Caco-2 (cell line): ENCODE measurements around the gene ARL6IP4. TPM values are rescaled to one million over a fixed set of nuclear protein-coding genes. Genes with fewer than 3 reads are reported as not detected.

Experiments
- BruUV-seq: library from RNA; stranded (reverse); fragments of 400-500 nt; replicated peaks from 2 replicates; lab custom pipeline; 2021; lab: Mats Ljungman, UMichigan
- CTCF ChIA-PET: fragments of 300-600 bp; sonication (Branson Sonifier 250); formaldehyde crosslinking; loops from one replicate; lab custom pipeline; 2022; ENCODE audit warnings: antibody characterized with exemption; lab: Charles Lee
- POLR2A ChIA-PET: fragments of 300-600 bp; sonication (Branson Sonifier 250); formaldehyde crosslinking; loops from one replicate; lab custom pipeline; 2022; ENCODE audit warnings: antibody characterized with exemption; lab: Charles Lee
- DNase-seq, 2 experiments: peaks; one replicate each; pipeline versions ENCODE4 v3.0.0 to v3.0.0-alpha.2; 2020 to 2022
- H3K27me3 ChIP-seq: replicated peaks from 2 replicates; pipeline ENCODE4 v1.6.0; 2011; ENCODE audit warnings: low read length; ENCODE audit not compliant: control insufficient read depth, insufficient read depth
- H3K36me3 ChIP-seq: 2 replicates; pipeline ENCODE4 v1.5.1; 2011; ENCODE audit warnings: low read length; ENCODE audit not compliant: control insufficient read depth, insufficient read depth
- H3K4me1 ChIP-seq: fragments of 250-450 bp; sonication (Bioruptor Pico); 2 replicates; pipeline ENCODE4 v1.5.1; 2020; ENCODE audit warnings: mild to moderate bottlenecking
- H3K4me3 ChIP-seq: 2 replicates; pipeline ENCODE4 v1.5.1; 2011; ENCODE audit warnings: low read depth, mild to moderate bottlenecking, control low read depth, low read length
- H3K9me3 ChIP-seq: fragments of 250-450 bp; sonication (Bioruptor Pico); 2 replicates; pipeline ENCODE4 v1.5.1; 2020; ENCODE audit warnings: mild to moderate bottlenecking, moderate library complexity
- H3K27ac Mint-ChIP-seq: one replicate; pipeline ENCODE4 v1.8.0; 2022; ENCODE audit warnings: mixed read lengths; ENCODE audit not compliant: unreplicated experiment
- H3K27me3 Mint-ChIP-seq: one replicate; pipeline ENCODE4 v1.8.0; 2022; ENCODE audit warnings: mixed read lengths; ENCODE audit not compliant: insufficient read depth, unreplicated experiment
- H3K36me3 Mint-ChIP-seq: one replicate; pipeline ENCODE4 v1.8.0; 2022; ENCODE audit warnings: mild to moderate bottlenecking, mixed read lengths; ENCODE audit not compliant: insufficient read depth, unreplicated experiment
- H3K4me1 Mint-ChIP-seq: one replicate; pipeline ENCODE4 v1.8.0; 2022; ENCODE audit warnings: low read depth, mixed read lengths; ENCODE audit not compliant: unreplicated experiment
- H3K4me3 Mint-ChIP-seq: one replicate; pipeline ENCODE4 v1.8.0; 2022; ENCODE audit warnings: mild to moderate bottlenecking, moderate library complexity, mixed read lengths; ENCODE audit not compliant: unreplicated experiment
- H3K9me3 Mint-ChIP-seq: one replicate; pipeline ENCODE4 v1.8.0; 2022; ENCODE audit warnings: mixed read lengths; ENCODE audit not compliant: unreplicated experiment
- intact Hi-C: fragments of 100-400 bp; cut with micrococcal nuclease; formaldehyde crosslinking; loops from one replicate; pipeline ENCODE4 v1.10.0; 2022; ENCODE audit not compliant: unreplicated experiment
- total RNA-seq: library from RNA; stranded (reverse); gene quantifications from 2 replicates; pipeline ENCODE4 v1.2.3, GENCODE V29; 2022
- TF ChIP-seq, protein P1 (sequence below), 2 experiments: fragments of 200-600 bp in 1 of 2; IDR thresholded peaks; 1 replicate in 1 of 2; 2 replicates in 1 of 2; pipeline versions ENCODE4 v1.5.1 to v1.8.0; 2011 to 2022; ENCODE audit warnings: antibody characterized with exemption in 1 of 2, control low read depth in 1 of 2, inconsistent platforms in 1 of 2, low read depth in 1 of 2, low read length in 1 of 2, mild to moderate bottlenecking in 1 of 2, moderate library complexity in 1 of 2; ENCODE audit not compliant: insufficient read depth in 1 of 2, severe bottlenecking in 1 of 2, unreplicated experiment in 1 of 2

Gene ARL6IP4
- total RNA-seq, 1 experiment from 2014 or later, result 103 TPM

DNA sequence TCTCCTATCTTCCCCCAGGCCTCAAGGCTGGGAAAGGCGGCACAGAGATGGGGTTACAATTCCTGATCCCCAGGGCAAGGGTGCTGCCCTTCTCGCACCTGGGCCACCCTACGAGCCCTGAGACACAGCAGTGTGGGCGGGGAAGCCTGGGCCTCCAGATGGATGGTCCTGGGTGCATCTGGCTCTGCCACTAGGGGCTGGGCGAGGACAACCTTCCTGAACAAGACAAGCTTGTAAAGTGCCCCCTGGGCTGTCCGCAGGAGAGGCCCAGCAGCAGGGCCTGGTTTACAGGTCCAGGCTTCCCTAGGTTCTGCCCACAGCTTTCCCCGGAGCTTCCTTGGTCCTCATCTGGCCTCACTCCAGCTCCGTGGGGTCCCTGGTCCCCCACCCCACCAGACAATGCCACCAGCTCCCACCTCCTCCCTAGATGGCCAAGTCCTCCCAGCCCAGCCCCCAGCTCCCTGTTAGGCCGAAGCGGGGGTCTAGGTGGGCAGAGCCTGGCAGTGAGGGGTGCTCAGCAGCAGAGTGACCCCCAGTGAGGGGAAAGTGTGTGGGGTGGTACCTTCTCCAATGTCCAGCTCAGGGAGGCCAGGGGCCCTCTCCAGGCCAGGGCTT is 8.9 kb downstream of the ARL6IP4 start:
- intact Hi-C loops, result loop anchor here (10.0 kb wide), 1 partner anchor 155 kb away; no protein-coding TSS in a partner anchor
- Histone ChIP-seq H3K4me3 (no peak overlapping the region), H3K36me3 (no peaks in the 10 kb centered on the region), H3K4me1 (no peaks in the 10 kb centered on the region), H3K27me3 (no peaks in the 10 kb centered on the region), H3K9me3 (no peaks in the 10 kb centered on the region)
- Mint-ChIP-seq H3K36me3 (peaks cover 5% of the 10 kb centered on the region), H3K9me3 (no peaks in the 10 kb centered on the region), H3K27ac (no peak overlapping the region), H3K4me3 (no peak overlapping the region), H3K4me1 (no peaks in the 10 kb centered on the region), H3K27me3 (no peaks in the 10 kb centered on the region)
- DNase-seq, result no peak
- POLR2A ChIA-PET, result no interaction called here
- no TSS peak for BruUV-seq
- TF ChIP-seq, protein P1, sequence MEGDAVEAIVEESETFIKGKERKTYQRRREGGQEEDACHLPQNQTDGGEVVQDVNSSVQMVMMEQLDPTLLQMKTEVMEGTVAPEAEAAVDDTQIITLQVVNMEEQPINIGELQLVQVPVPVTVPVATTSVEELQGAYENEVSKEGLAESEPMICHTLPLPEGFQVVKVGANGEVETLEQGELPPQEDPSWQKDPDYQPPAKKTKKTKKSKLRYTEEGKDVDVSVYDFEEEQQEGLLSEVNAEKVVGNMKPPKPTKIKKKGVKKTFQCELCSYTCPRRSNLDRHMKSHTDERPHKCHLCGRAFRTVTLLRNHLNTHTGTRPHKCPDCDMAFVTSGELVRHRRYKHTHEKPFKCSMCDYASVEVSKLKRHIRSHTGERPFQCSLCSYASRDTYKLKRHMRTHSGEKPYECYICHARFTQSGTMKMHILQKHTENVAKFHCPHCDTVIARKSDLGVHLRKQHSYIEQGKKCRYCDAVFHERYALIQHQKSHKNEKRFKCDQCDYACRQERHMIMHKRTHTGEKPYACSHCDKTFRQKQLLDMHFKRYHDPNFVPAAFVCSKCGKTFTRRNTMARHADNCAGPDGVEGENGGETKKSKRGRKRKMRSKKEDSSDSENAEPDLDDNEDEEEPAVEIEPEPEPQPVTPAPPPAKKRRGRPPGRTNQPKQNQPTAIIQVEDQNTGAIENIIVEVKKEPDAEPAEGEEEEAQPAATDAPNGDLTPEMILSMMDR (IDR thresholded peaks at IDR 0.05; ENCODE audit: insufficient read depth in 1 of 2, low read depth in 1 of 2, low read length in 1 of 2, severe bottlenecking in 1 of 2, unreplicated experiment in 1 of 2), result no peak
- CTCF ChIA-PET, result no interaction called here

DNA sequence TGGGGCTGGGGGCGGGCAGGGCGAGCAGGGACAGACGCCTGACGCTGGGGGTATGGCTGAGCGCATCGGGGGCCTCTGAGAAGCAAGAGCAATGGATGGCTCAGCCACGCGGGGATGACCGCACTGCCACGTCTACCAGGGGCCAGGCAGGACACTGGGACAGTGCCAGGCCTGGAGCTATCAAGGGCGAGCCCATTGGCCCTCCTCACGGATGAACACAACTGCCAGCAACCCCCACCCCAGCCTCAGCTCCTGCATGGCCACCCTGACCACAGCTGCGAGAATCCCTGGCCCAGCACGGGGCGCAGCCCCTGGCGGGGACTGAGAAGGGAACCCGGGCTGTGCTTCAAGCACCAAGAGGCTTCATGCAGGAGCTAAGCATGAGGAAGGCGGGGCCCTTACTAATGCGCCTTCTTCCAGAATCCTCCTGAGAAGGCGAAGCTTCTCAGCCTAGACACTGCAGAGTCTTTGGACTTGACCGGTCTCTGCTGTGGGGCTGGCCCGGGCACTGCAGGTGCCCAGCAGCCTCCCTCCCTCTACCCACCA is 9.5 kb downstream of the ARL6IP4 start:
- no peak for DNase-seq
- TF ChIP-seq, protein P1 (IDR thresholded peaks at IDR 0.05; ENCODE audit: insufficient read depth in 1 of 2, low read depth in 1 of 2, low read length in 1 of 2, severe bottlenecking in 1 of 2, unreplicated experiment in 1 of 2), result no peak
- no peaks in the 10 kb centered on the region for H3K9me3 Mint-ChIP-seq
- Histone ChIP-seq H3K9me3 (no peaks in the 10 kb centered on the region), H3K4me3 (no peak overlapping the region), H3K27me3 (no peaks in the 10 kb centered on the region), H3K4me1 (no peaks in the 10 kb centered on the region), H3K36me3 (no peaks in the 10 kb centered on the region)
- no TSS peak for BruUV-seq
- H3K27ac Mint-ChIP-seq, result no peak overlapping the region
- intact Hi-C loops, result loop anchor here (10.0 kb wide), 1 partner anchor 155 kb away; no protein-coding TSS in a partner anchor
- no peaks in the 10 kb centered on the region for H3K27me3 Mint-ChIP-seq
- H3K4me3 Mint-ChIP-seq, result no peak overlapping the region
- H3K36me3 Mint-ChIP-seq, result no peaks in the 10 kb centered on the region
- ChIA-PET POLR2A (no interaction called here), CTCF (no interaction called here)
- no peaks in the 10 kb centered on the region for H3K4me1 Mint-ChIP-seq

DNA sequence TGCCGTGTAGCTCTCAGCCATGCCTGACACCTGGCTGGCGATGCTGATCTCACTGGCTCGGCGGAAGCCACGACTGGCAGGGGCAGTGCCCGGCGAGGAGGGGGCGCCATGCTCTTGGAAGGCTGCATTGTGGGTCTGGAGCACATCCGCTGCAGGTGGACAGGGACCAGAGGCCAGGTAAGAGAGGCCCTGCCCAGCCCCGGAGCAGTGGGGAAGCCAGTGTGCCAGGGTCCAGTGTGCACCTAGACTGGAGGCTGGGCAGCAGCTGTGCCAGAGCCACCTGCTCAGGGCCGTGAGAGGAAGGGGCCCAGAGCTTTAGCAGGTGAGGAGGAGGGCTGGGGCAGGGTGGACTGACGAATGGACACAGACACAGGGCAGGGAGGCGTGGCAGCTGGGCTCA is 10.1 kb downstream of the ARL6IP4 start:
- H3K4me1 Mint-ChIP-seq, result no peaks in the 10 kb centered on the region
- no peaks in the 10 kb centered on the region for H3K4me1 ChIP-seq
- TF ChIP-seq, protein P1 (IDR thresholded peaks at IDR 0.05; ENCODE audit: insufficient read depth in 1 of 2, low read depth in 1 of 2, low read length in 1 of 2, severe bottlenecking in 1 of 2, unreplicated experiment in 1 of 2), result no peak
- H3K4me3 ChIP-seq, result no peak overlapping the region
- H3K36me3 Mint-ChIP-seq, result no peaks in the 10 kb centered on the region
- no peaks in the 10 kb centered on the region for H3K27me3 Mint-ChIP-seq
- H3K36me3 ChIP-seq, result no peaks in the 10 kb centered on the region
- ChIA-PET POLR2A (no interaction called here), CTCF (no interaction called here)
- no peak overlapping the region for H3K27ac Mint-ChIP-seq
- no peaks in the 10 kb centered on the region for H3K9me3 Mint-ChIP-seq
- H3K4me3 Mint-ChIP-seq, result no peak overlapping the region
- BruUV-seq, result no TSS peak
- no peaks in the 10 kb centered on the region for H3K9me3 ChIP-seq
- no peaks in the 10 kb centered on the region for H3K27me3 ChIP-seq
- intact Hi-C loops, result no loop called here
- no peak for DNase-seq
